ENCODE measurements around the gene COASY. TPM values are rescaled to one million over a fixed set of nuclear protein-coding genes. Genes with fewer than 3 reads are reported as not detected.

COASY gene
- total and polyA plus RNA-seq, 2 of the 4 experiments (the other 2 are of a cell fraction) = 10.6 to 44.0 TPM

DNA sequence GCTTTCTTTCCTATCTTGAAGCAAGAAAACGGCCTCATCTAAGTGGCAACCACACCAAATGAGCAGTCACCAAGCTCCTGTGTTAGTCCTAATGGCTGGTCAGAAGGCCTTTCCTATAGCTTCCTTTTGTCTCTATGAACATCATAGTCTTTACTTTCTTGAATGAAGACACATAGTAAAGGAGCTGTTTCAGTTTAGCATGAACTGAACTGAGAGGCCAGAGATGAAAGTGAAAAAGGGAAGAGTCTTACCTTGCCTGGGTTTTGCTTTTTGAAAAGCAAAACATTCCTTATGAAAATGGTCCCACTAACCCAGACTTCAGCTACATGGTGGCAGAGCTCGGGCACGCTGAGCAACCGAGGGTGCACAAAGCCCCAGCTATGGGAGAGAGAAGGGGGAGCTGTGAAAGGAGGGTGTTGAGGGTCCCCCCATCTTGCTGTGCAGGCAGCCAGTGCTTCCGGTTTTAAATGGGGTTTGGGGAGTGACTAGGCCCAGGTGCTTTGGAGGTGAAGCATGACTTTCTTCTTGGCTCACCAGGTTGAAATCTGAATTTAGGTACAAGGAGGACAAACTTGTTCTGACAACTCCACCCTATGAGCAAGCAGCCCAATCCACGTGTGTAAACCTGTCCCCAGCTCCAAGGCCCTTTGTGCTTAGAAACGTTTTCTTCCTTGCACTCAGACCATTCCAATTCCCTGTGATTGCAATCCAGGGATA is 24.7 kb downstream of the COASY start:
- Histone ChIP-seq H3K9me1 (ENCODE audit: insufficient read depth, low read length) (no peaks in the 10 kb centered on the region; the same call in 1 of the 2 replicates), H4K5ac (ENCODE audit: low read depth, low read length) (no peak overlapping the region), H3K4ac (ENCODE audit: low read depth, low read length) (no peak overlapping the region), H3K56ac (ENCODE audit: extremely low read depth, insufficient read depth, low read length) (no peak overlapping the region), H3K14ac (replicated peaks; ENCODE audit: low read depth, low read length) (no peak overlapping the region), H4K91ac (ENCODE audit: insufficient read depth, low read depth, low read length) (no peak overlapping the region), H2BK5ac (ENCODE audit: low read depth, low read length, poor library complexity, severe bottlenecking) (no peak overlapping the region), H3K23ac (ENCODE audit: low read depth, low read length) (no peak overlapping the region), H3K9ac (ENCODE audit: low read depth, low read length) (no peak overlapping the region), H3K18ac (ENCODE audit: low read depth, low read length) (no peak overlapping the region), H3K79me1 (ENCODE audit: low read depth in 1 of 2, low read length in 2 of 2) (0 out of 4 replicates have a peak, but pooled peaks cover 4 to 9% of the 10 kb centered on the region in 2 experiments), H2AK9ac (replicated peaks; ENCODE audit: low read depth, low read length, poor library complexity) (no peak overlapping the region), H3K27me3 (ENCODE audit: control insufficient read depth, insufficient read depth, low read length) (no peaks in the 10 kb centered on the region), H2AK5ac (ENCODE audit: low read depth, low read length) (no peak overlapping the region), H3K27ac (ENCODE audit: insufficient read depth, low read length) (no peak overlapping the region), H4K20me1 (ENCODE audit: insufficient read depth, low read length) (peaks cover 17% of the 10 kb centered on the region; the same call in 1 of the 2 replicates), H2BK120ac (ENCODE audit: low read depth, low read length) (no peak overlapping the region), H2BK20ac (ENCODE audit: low read depth, low read length) (no peak overlapping the region), H3K36me3 (ENCODE audit: control insufficient read depth, insufficient read depth, low read length) (peaks cover 67% of the 10 kb centered on the region), H2AFZ (replicated peaks; ENCODE audit: low read length, poor library complexity) (no peak overlapping the region), H3K9me3 (ENCODE audit: control insufficient read depth, insufficient read depth, low read length) (no peaks in the 10 kb centered on the region), H3K4me2 (ENCODE audit: low read depth, low read length) (no peak overlapping the region), H3K4me1 (ENCODE audit: control insufficient read depth, insufficient read depth, low read length) (no peaks in the 10 kb centered on the region), H2BK15ac (ENCODE audit: low read depth, low read length) (no peak overlapping the region), H3K4me3 (ENCODE audit: insufficient read depth, low read depth, low read length) (no peak overlapping the region), H4K8ac (ENCODE audit: low read depth in 2 of 2, low read length in 2 of 2) (no peak overlapping the region)
- intact Hi-C loops (cut with micrococcal nuclease) = no loop called here
- ChIA-PET POLR2A (ENCODE audit: unreplicated experiment) (no interaction called here), CTCF (interaction anchor here (1.7 kb wide), 1 partner anchor 9 kb away, joined by 5 read pairs; the partner anchor contains the start of gene PSMC3IP)
- in situ Hi-C loops (cut with MboI; ENCODE audit: low sequenced_read_pairs) = no loop called here
- ATAC-seq (ENCODE audit: low read depth) (no peak), DNase-seq (no peak)
- no TSS peak for BruUV-seq (replicated peaks)
- TF ChIP-seq RCOR1 (IDR thresholded peaks at IDR 0.05; ENCODE audit: insufficient replicate concordance, low read length) (no peak), CEBPB (IDR thresholded peaks at IDR 0.05; ENCODE audit: low read depth, low read length) (no peak), BHLHE40 (IDR thresholded peaks at IDR 0.05; ENCODE audit: low read depth, low read length) (no peak)
- no CpG with 5 or more reads among the region's 7 CpGs for WGBS, 2 experiments (ENCODE audit: extremely low coverage in 2 of 2, insufficient read length in 1 of 2)
- dilution Hi-C loops (cut with HindIII; ENCODE audit: low sequenced_read_pairs, unreplicated experiment) = no loop called here

Measured in IMR-90 (cell line).